Fibroblast of skin of scalp (primary cell): ENCODE data around the gene ATP5PB.

ENCODE experiments used
- DNase-seq: peaks from one replicate; pipeline ENCODE4 v3.0.0-alpha.2; 2013

The ATP5PB gene

DNA sequence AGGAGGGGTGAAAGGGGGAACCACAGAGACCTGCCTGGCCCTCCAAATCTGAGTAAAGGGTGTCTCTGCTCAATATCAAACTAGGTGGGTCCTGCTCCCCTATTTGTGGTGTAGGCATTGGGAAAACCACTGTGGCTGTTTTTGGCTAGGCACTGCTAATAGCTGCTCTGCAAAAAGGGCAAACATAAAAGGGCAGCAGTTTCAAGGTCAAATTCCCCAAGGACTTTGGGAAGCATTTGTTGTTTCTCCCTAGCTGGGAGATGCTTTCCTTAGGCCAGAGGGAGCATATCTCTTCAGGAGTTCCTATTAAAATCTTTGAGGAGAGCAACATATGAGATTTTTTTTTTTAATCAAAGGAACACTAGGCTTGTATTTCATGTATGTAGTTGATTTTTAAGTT, 26.9 kb downstream of the ATP5PB start:
- no peak for DNase-seq

DNA sequence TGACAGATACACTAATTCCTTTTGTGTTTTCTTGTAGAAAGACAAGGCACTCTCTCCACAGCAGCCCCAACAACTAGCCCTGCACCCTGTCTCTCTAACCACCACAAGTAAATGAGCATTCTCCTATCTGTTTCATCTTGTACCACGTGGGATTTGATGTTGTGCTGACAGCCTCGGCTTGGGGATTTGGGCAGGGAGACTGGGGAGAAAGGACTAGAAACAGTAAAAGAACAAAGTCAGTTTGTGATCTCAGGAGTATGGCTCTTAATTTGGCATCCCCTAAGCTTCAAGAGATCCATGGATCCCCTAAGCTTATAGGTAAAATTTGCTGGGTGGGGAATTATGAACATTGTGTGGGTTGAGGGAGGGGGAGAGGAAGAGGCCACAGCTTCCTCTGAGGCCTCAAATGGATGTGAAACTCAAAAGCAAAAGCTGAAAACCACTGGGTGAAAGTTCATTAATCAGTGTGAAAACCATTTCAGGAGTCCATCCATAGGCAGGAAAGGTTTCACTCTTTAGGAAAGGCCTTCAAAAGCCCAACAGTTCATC, 27.6 kb downstream of the ATP5PB start:
- DNase-seq: no peak

DNA sequence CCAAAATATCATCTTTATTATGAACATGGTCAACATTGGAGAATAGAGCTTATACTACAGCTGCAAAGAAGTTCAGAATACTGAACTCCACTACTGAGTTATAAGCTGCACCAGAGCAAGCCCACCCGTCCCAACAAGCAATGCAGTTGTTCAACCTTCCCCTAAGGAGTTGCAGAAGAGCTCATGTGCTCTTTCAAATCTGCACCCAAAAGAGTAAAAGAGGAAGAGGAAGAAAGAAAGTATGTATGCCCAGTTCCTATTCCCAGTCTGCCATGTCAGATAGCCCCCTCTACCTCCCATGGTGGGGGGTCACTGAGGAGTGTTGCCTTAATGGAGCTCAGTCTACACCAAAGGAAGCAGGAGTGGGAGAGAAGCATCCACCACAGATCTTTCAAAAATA, 31.4 kb downstream of the ATP5PB start:
- no peak for DNase-seq

DNA sequence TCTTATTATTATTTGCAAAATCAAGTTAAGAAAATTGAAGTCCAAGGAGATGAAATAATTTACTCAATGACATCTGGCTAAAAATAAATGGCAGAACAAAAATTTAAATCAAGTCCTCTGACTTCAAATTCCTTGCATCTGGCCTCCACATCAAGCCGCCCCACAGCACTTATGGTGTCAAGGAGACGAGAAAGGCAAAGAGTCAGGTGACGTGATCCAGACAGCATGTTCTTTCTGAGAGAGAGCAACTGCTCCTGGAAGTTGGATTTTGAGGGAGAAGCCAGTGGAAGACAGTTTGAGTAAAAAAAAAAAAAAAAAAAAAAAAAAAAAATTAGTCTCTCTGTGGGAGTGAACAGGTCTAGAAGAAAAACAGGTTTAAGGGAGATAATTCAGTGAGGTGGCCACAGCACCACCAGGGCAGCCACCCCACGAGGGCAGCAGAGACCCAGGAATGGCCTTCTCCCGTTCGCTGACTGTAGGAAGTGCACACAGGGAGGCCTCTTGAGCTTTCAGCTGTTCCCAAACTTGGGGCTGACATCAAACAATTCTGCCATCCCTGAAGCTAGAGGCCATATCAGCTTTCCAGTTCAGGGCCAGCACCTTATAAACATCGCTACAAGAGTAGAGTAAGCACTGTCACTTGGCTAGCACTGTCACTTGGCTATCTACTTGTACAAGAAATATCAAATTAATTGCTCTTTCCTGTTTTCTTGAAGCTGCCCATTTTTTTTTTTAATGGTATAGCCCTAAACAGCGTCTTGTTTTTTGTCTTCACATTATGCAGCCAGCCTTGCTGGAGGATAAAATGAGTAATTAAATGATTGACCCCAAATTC, 32.3 kb downstream of the ATP5PB start:
- peak; percentile 59 for DNase-seq

DNA sequence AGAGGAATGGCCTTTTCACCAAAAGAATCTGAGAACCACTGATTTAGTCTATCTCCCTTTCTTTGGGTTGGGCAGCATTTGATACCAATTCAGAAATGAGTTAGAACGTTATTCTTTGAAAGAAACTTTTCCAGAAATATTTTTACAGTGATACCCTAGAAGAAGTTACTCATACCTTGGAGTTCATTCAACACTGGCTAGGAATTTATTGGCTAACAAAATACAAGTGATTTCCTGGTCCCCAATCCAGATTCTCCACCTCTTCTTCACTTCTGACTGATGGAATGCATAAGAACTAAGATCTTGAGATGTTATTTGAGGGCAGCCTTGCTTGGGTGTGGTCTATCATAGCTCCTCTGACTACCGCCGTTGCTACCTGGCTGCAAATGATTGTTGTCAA, 33.9 kb downstream of the ATP5PB start:
- peak; percentile 19 for DNase-seq

DNA sequence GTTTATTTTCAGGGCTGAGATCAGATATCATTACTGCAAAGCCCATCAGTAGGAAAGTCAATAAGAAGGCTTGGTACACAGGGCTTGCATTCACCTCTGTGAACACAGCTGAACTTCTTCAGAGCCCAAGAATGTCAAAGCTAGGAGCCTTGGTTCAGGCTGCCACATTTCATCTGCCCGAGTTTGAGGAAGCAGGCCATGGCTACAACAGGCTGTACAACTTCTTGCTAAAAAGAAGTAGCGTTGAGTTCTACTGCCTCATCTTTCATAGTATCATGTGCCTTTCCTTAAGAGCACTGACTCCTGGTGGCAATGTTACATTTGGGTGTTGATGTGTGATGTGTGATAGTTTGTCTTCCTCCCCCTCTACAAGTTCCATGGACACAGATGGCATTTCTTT, 34.6 kb downstream of the ATP5PB start:
- no peak for DNase-seq

DNA sequence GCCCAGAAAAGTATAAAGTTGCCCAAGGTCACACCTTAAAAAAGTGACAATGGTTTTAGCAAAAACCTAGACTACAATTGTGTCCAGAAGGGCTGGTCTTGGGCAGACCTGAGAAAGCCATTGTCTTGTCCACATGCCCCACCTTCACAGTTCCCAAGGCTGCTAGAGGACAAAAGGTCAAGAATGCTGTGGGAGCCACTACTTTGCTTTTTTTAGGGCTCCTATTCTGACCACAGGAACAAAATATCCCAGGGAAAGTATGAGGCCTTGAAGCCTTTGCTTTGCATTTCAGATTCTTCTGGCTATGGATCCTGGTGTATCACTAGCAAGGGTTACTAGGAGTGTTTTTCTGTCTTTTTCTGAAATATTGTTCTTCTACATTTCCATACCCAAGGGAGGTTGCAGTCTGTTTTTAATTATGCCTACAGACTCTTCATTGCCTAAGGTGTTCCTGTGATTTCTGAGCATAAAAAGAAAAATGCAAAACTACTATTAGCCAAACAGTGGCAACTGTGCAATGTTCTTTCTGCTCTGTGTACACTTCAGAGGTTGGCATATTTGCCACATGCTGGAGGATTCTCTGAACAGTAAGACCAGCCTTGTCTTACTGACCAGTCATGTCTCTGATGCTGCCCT, 35.2 kb downstream of the ATP5PB start:
- no peak for DNase-seq

DNA sequence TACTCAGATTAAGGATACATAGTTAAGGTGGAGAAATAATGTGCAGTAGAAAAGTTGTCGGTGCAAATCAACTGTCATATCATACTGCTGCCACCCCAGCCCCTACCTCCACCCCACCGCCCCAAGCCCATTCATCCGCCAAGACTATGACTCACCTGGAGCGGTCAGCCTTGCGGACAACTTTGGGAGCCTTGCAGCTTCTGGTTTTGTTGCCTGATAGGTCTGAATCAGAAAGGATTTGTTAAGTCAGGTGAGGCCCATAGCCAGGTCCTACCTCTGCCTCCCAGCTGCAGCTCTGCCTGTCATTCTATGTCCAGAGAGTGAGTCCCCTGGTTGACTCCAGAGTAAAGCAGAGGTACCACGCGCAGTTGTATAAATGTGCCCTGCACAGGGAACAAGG, 37.2 kb downstream of the ATP5PB start:
- DNase-seq: no peak

DNA sequence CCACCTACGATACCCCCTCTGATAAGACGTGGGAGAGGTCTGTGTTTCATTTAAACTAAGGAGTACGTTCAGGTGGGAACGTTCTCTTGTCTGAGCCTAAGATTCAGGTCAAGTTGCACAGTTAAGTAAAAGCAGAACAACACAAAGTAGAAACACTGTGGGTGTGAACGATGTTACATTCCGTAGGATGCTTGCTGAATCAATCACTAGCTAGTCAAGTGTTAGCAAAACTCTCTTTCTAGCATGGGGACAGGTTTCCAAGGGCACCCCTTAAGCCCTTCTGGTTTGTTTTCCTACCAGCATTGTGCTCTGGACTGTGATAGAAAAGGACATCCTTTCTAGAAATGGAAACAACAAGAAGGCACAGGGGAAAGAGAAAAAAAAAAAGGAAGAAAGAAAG, 37.9 kb downstream of the ATP5PB start:
- no peak for DNase-seq

DNA sequence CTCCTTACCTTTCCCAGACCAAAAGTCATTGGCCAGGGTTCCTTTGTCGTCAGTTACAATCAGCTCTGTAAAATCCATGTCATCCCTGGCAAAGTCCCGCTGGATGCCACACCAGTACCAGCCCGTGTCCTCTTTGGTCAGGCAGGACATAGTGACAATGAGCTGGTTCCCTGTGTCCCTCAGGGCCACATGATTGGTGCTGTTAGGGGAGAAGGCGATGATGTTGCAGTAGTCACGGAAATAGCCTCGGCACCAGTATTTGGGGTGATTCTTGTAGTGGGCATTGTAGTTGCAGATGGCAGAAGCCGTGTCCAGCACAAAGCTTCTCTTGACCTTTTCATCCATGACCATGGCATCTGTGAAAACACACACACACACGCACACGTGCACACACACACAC, 39.4 kb downstream of the ATP5PB start:
- no peak for DNase-seq

DNA sequence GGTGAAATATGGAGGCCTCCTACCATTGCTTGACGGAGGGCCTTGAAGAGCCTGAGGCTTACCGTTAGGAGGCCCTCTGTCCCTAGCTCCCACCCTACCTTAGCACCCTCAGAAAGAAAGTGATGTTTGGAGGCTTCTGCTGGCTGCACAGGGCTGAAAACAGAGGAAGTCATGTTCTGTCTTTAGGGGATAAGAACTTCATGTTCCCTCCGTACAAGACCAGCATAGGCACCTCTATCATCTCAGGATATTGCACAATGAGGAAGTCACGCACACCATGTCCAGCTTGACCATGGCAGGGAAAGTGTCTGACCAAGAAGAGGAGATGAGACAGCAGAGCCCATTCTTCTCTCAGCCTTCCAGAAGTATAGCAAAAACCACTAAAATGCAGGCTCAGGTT, 40.3 kb downstream of the ATP5PB start:
- no peak for DNase-seq

DNA sequence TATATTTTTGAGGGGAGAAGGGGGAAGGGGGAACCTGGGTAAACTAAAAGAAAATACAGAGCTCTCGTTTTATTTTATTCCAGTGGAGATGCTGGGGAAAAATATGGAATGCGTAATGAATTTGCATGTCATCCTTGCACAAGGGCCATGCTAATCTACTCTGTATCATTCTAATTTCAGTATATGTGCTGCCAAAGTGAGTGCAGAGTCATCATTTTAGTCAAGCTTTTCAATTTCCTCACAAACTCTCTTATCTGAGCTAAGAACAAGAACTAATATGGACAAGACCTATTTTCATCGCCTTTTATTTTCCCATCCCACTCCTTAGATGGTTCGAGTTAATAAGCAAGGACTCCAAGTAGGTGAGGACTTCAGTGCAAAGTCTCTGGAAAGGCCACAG, 41.0 kb downstream of the ATP5PB start:
- DNase-seq: no peak

DNA sequence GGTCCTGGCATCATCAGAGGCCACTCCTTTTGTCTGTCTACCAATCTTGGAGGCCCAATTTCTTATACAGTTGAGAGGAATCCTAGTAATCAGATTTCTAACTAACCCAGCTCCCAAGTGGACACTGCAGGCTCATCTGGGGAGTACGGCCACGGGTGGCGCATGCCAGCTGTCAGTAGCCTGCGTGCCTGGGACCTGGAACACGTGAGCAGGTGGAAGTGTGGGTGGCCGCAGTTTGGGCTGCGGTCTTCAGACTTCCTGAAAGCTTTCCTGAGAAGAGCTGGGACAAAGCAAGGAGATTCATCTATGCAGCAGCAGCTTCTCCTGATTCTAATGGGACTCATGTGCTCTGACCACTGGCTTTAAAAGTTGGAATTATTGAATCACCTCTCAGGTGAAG, 41.8 kb downstream of the ATP5PB start:
- no peak for DNase-seq

DNA sequence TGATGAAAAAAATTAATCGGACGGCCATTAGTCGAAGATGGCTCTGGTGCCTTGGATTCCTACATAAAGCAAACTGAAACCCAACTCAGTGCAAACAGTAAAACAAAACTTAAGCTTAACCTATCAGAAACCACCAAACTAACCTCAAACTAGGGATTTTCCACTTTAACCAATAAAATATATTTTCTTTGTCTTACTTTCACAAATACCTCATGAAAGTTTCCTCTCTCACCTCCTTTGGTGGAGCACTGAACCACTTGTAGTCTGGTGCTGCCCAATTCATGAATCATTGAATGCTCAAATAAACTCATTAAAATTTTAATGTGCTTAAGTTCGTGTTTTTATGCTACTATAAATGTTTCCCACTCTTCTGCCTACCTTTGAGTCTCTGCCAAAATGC, 47.1 kb downstream of the ATP5PB start:
- no peak for DNase-seq

DNA sequence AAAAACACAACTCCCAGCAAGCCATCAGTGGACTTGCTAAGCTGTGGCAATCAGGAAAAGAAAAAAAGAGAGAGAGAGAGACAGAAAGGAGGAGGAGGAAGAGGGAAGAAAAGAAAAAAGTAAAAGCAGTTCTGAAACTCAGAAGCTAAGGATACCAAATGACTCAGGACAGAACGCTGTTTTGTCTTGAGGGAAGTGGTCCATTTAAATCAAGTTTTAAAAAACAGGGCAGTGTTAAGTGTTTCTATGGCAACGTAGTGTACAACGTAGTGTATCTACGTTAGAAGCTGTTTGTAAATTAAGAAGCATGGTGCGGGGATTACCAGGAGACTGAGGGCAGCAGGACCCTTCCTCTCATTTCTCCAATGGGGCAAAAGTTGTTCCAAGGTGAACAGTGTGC, 48.3 kb downstream of the ATP5PB start:
- no peak for DNase-seq

DNA sequence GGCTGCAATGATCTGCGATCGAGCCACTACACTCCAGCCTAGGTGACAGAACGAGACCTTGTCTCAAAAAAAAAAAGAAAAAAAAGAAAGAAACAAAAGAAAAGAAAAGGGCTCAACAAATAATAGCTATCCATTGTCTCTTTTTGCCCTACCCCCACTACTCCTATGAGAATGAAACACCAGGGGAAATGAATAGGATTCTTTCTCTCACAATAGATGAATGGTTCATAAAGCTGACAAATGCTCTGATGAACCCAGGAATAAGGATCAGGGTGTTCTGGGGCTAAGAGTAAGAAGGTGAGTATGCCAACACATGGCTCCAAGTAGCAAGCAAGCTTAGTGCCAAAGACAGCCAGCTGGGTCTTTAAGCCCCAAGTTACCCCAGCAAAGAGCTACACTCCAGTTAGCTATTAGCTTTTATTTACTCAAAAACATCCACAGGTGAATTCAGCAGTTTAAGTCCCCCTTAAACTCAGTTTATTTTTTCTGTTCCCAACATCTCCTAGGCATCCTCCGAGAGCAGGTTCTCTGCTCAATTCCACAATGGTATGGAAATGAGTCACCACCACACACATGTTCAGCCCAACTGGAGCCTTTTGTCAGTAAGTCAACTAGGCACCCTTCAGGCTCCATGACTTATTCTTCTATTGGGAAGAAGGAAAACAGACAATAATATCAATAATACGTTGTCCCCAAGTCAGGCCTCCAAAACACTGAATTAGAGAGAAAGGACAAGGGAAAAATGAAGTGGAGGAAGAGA, 49.9 kb downstream of the ATP5PB start:
- DNase-seq: no peak

DNA sequence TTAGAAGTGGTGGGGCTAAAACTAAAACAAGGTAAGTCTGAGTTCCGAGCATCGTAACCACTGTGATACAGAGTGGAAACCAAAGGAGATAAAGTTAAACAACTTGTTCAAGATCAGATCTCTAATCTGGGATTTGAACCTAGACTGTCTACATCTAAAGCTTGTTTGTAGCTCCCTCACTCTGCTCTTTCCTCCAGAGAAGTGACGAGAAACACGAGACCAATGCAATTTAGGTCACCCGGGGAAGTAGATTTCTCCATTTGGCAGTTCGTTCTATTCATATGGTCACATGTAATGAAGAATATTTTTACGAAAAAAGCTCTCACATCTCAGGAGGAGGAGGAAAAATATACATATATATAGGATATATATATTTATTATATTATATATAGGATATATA, 52.4 kb downstream of the ATP5PB start:
- DNase-seq: no peak

DNA sequence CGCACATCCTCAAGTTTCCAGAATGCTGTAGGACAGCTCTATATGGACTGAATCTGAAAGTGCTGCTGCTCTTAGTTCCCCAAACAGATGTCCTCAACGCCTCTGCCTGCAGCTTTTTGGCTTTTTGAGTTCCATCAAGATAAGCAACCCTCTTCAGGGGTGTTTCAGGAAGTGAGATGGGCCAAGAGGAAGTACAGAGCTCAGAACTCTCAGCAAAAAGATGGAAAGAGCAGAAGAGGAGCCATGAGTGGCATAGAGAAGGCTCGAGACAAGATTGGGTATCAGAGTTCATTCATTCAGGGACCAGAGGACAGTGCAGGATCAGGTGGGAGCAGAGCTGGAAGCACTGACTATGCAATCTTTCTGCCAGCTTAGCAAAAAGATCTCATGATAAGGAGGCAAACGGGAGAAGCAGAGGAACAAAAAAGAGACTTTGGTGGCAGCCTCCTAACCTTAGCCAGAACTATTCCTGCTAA, 54.4 kb downstream of the ATP5PB start, which contains the start of the genes ADORA3 and TMIGD3:
TSS of gene ADORA3 (minus strand) at position 49 of the 476 bp plus-strand sequence. CDS start 279 bp downstream, outside the sequence.
TSS of gene TMIGD3 (minus strand) at position 49 of the 476 bp plus-strand sequence. CDS start 279 bp downstream, outside the sequence.
- DNase-seq: no peak

DNA sequence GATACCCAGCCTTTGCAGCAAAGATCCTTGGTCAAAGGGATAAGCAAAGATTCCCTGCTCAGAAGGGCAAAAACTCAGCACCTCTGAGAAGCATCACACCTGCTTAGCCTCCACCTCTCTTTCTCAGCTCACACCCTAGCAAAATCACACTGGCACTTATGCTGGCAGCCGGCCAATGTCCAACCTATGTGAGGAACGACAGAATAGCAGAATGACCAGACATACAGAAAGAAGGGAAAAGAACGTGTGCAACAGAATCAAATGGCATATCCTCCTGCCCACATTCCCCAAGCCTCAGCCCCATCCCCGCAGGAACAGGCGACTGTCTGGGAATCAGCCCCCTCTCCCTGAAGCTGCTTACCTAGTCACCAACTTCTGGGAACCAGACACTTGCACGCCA, 54.8 kb downstream of the ATP5PB start:
- DNase-seq: no peak

DNA sequence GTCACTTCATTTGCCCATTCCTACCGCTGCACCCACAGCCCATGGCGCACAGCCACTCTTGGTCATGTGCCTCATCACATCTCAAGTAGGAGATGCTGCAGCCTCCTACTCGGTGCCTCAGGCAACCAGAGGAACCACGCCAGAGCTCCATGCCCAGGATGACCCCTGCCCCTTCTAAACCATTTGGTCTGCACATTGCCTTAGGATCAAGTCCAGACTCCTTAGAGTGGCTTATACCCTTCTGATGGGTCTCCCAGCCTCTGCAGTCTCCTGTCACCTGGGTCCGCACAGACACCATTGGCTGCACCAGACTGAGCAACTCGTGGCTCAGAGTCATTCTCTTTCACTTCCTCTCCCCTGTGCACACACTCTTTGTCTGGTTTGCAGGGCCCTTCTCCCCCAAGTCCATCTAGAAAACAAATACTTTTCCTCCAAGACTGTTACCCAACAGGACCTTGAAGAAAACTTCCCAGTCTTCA, 56.4 kb downstream of the ATP5PB start:
- no peak for DNase-seq

DNA sequence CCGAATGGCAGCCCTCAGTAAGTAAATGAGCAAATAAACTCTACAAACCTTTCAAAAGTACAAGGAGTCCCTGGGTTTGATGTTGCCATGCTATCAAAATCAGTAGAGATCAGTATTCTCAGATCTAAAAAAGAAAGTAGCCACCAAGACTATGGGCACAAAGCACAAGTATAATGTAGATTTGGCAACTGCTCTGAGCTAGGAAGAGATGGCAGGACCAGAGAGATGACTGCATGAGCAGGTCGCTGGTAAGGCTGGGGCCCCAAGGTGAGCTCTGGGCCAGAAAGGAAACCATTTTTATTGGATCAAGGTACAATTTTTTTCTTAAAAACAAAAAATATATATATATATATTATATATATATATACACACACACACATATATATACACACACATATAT, 57.3 kb downstream of the ATP5PB start:
- DNase-seq: no peak

DNA sequence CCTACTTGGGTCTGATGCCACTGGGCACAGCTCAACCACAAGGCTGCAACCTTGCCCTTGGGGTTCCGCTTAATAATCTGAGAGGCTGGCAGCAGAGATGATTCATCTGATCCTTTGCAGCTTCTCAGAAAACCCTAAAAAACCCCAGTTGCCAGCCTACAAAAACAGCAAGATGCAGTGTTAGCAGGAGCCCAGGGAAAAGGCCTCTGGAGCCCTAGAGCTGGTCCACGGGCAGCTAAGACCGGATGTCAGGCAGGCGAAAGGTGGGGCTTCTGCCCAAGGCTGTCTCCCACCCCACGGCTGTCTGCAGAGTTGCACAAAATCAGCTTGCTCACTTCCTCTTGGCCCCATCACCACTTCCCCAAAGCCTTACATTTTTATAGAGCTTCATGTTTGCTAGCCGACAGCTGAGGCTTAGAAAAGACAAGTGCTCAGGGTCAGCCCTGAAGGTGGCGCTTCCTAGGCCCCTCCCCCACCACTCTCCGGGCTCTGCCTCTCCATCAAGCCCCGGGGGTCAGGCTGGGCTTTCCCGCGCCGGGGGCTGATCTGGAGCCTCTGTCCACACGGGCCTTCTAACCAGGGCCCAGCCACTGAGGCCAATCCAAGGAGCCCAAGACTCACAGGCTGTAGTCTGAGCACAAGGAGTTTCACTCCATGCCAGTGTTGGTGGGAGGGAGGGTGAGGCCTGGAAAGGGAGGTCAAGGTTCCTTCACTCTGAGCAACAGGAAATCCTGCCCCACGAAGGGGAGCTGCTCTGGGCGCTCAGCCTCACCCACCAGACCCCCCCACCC, 58.3 kb downstream of the ATP5PB start:
- DNase-seq: peak; percentile 48
